ENCODE data around the gene PDSS2. TPM values are rescaled to one million over a fixed set of nuclear protein-coding genes. Genes with fewer than 3 reads are reported as not detected.

Gene PDSS2
- total RNA-seq, 1 experiment from 2014 or later: 17.7 TPM

DNA sequence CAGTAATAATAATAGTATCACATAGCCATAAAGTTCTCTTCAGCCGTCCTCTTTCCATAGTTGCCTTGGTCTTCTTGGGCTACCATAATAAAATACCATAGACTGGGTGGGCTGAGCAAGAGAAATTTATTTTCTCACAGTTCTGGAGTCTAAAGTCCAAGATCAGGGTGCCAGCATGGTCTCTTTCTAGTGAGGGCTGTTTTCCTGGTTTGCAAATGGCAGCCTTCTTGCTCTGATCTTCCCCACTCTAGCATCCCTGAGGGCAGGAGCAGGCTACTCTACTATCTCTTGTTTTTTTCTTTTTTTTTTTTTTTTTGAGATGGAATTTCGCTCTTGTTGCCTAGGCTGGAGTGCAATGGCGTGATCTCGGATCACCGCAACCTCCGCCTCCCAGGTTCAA is 335.9 kb downstream of the PDSS2 start:
- no TSS peak for BruUV-seq (replicated peaks)
- Histone ChIP-seq H3K9me3 (ENCODE audit: control insufficient read depth, insufficient read depth, low read depth, low read length) (no peaks in the 10 kb centered on the region), H3K4me3 (ENCODE audit: low read depth in 2 of 2, low read length in 2 of 2) (no peak overlapping the region), H3K4me1 (ENCODE audit: control insufficient read depth, insufficient read depth, low read length) (no peaks in the 10 kb centered on the region), H3K36me3 (ENCODE audit: control insufficient read depth, insufficient read depth, low read length) (no peaks in the 10 kb centered on the region), H3K27me3 (ENCODE audit: control insufficient read depth, insufficient read depth, low read length) (no peaks in the 10 kb centered on the region), H3K27ac (ENCODE audit: low read length) (no peak overlapping the region)
- TF ChIP-seq, protein P1, sequence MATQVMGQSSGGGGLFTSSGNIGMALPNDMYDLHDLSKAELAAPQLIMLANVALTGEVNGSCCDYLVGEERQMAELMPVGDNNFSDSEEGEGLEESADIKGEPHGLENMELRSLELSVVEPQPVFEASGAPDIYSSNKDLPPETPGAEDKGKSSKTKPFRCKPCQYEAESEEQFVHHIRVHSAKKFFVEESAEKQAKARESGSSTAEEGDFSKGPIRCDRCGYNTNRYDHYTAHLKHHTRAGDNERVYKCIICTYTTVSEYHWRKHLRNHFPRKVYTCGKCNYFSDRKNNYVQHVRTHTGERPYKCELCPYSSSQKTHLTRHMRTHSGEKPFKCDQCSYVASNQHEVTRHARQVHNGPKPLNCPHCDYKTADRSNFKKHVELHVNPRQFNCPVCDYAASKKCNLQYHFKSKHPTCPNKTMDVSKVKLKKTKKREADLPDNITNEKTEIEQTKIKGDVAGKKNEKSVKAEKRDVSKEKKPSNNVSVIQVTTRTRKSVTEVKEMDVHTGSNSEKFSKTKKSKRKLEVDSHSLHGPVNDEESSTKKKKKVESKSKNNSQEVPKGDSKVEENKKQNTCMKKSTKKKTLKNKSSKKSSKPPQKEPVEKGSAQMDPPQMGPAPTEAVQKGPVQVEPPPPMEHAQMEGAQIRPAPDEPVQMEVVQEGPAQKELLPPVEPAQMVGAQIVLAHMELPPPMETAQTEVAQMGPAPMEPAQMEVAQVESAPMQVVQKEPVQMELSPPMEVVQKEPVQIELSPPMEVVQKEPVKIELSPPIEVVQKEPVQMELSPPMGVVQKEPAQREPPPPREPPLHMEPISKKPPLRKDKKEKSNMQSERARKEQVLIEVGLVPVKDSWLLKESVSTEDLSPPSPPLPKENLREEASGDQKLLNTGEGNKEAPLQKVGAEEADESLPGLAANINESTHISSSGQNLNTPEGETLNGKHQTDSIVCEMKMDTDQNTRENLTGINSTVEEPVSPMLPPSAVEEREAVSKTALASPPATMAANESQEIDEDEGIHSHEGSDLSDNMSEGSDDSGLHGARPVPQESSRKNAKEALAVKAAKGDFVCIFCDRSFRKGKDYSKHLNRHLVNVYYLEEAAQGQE (IDR thresholded peaks at IDR 0.05; ENCODE audit: insufficient read depth in 1 of 2, low read depth in 2 of 2, low read length in 1 of 2): no peak
- TF ChIP-seq TCF7L2 (IDR thresholded peaks at IDR 0.05; ENCODE audit: low read depth, low read length) (no peak), SIN3A (IDR thresholded peaks at IDR 0.05; ENCODE audit: borderline replicate concordance, insufficient read depth, low read depth, low read length) (no peak), POLR2AphosphoS5 (IDR thresholded peaks at IDR 0.05; ENCODE audit: low read depth, low read length) (no peak)
- TF ChIP-seq, protein P2, sequence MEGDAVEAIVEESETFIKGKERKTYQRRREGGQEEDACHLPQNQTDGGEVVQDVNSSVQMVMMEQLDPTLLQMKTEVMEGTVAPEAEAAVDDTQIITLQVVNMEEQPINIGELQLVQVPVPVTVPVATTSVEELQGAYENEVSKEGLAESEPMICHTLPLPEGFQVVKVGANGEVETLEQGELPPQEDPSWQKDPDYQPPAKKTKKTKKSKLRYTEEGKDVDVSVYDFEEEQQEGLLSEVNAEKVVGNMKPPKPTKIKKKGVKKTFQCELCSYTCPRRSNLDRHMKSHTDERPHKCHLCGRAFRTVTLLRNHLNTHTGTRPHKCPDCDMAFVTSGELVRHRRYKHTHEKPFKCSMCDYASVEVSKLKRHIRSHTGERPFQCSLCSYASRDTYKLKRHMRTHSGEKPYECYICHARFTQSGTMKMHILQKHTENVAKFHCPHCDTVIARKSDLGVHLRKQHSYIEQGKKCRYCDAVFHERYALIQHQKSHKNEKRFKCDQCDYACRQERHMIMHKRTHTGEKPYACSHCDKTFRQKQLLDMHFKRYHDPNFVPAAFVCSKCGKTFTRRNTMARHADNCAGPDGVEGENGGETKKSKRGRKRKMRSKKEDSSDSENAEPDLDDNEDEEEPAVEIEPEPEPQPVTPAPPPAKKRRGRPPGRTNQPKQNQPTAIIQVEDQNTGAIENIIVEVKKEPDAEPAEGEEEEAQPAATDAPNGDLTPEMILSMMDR (IDR thresholded peaks at IDR 0.05): no peak
- DNase-seq (ENCODE audit: low read depth, low spot score) (no peak), ATAC-seq (no peak)
- in situ Hi-C loops (cut with HindIII; ENCODE audit: low pct_unique_long_range_greater_than_20kb, low sequenced_read_pairs) (no loop called here), intact Hi-C loops (cut with micrococcal nuclease; ENCODE audit: unreplicated experiment) (no loop called here)
- ChIA-PET POLR2A (no interaction called here), CTCF (no interaction called here)

DNA sequence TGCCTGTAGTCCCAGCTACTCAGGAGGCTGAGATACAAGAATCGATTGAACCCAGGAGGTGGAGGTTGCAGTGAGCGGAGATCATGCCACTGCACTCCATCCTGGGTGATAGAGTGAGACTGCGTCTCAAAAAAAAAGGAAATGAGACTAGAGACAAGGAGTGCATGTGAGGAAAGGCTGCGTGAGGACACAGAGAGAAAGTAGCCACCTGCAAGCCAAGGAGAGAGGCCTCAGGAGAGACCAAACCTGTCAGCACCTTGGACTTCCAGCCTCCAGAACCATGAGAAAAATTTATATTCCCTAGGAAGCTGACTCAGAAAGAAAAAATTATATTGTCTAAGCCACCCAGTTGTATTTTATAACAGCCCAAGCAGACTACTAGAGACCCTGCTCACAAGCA is 336.6 kb downstream of the PDSS2 start:
- TF ChIP-seq SIN3A (IDR thresholded peaks at IDR 0.05; ENCODE audit: borderline replicate concordance, insufficient read depth, low read depth, low read length) (no peak), POLR2AphosphoS5 (IDR thresholded peaks at IDR 0.05; ENCODE audit: low read depth, low read length) (no peak)
- TF ChIP-seq, protein P1 (IDR thresholded peaks at IDR 0.05; ENCODE audit: insufficient read depth in 1 of 2, low read depth in 2 of 2, low read length in 1 of 2): no peak
- TF ChIP-seq, protein P2 (IDR thresholded peaks at IDR 0.05): no peak
- BruUV-seq (replicated peaks): no TSS peak
- CTCF ChIA-PET: no interaction called here

More for the DNA sequence above, 336.6 kb downstream of the PDSS2 start:
- POLR2A ChIA-PET: no interaction called here
- Histone ChIP-seq H3K27ac (ENCODE audit: low read length) (no peak overlapping the region), H3K36me3 (ENCODE audit: control insufficient read depth, insufficient read depth, low read length) (no peaks in the 10 kb centered on the region), H3K9me3 (ENCODE audit: control insufficient read depth, insufficient read depth, low read depth, low read length) (no peaks in the 10 kb centered on the region), H3K27me3 (ENCODE audit: control insufficient read depth, insufficient read depth, low read length) (no peaks in the 10 kb centered on the region), H3K4me1 (ENCODE audit: control insufficient read depth, insufficient read depth, low read length) (no peaks in the 10 kb centered on the region), H3K4me3 (ENCODE audit: low read depth in 2 of 2, low read length in 2 of 2) (no peak overlapping the region)
- intact Hi-C loops (cut with micrococcal nuclease; ENCODE audit: unreplicated experiment) (no loop called here), in situ Hi-C loops (cut with HindIII; ENCODE audit: low pct_unique_long_range_greater_than_20kb, low sequenced_read_pairs) (no loop called here)
- DNase-seq (ENCODE audit: low read depth, low spot score) (no peak), ATAC-seq (no peak)

Data from Panc1 (cell line).